Neural cell (in vitro differentiated cells): Measurements from ENCODE around the gene TMEM40. TPM values are rescaled to one million over a fixed set of nuclear protein-coding genes. Genes with fewer than 3 reads are reported as not detected.

Source experiments
- H2AFZ ChIP-seq: fragments of 200-600, 300-800 bp; sonication (generic), shearing (Covaris generic); 2 replicates; pipeline ENCODE4 v1.6.0; 2014; ENCODE audit warnings: low read depth, mild to moderate bottlenecking, antibody characterized with exemption, low read length, moderate library complexity
- H3F3A ChIP-seq: fragments of 200-600 bp; shearing (Covaris generic); 2 replicates; pipeline ENCODE4 v1.6.1; 2016; ENCODE audit warnings: mild to moderate bottlenecking, moderate library complexity, mixed read lengths, antibody characterized with exemption, low read length; ENCODE audit not compliant: insufficient read depth, poor library complexity, severe bottlenecking
- H3K27ac ChIP-seq: fragments of 200-600, 300-800 bp; sonication (generic), shearing (Covaris generic); 2 replicates; pipeline ENCODE4 v1.5.1; 2014; ENCODE audit warnings: mild to moderate bottlenecking, low read length, moderate library complexity
- H3K27me3 ChIP-seq: fragments of 300-800, 200-600 bp; sonication (generic), shearing (Covaris generic); 2 replicates; pipeline ENCODE4 v1.6.0; 2014; ENCODE audit warnings: mild to moderate bottlenecking, low read depth, low read length, moderate library complexity; ENCODE audit not compliant: insufficient read depth
- H3K36me3 ChIP-seq: fragments of 300-800, 200-600 bp; sonication (generic), shearing (Covaris generic); 2 replicates; pipeline ENCODE4 v1.5.1; 2014; ENCODE audit warnings: mild to moderate bottlenecking, antibody characterized with exemption, low read length, moderate library complexity; ENCODE audit not compliant: insufficient read depth
- H3K4me2 ChIP-seq: fragments of 300-800, 200-600 bp; sonication (generic), shearing (Covaris generic); 2 replicates; pipeline ENCODE4 v1.6.0; 2014; ENCODE audit warnings: mild to moderate bottlenecking, low read length
- H3K4me3 ChIP-seq: fragments of 300-800, 200-600 bp; sonication (generic), shearing (Covaris generic); 2 replicates; pipeline ENCODE4 v1.5.1; 2014; ENCODE audit warnings: mild to moderate bottlenecking, low read length, moderate library complexity
- H3K79me2 ChIP-seq: fragments of 200-600 bp; shearing (Covaris generic); replicated peaks from 2 replicates; pipeline ENCODE4 v1.6.0; 2014; ENCODE audit warnings: mild to moderate bottlenecking, low read length, moderate library complexity; ENCODE audit not compliant: insufficient read depth
- H3K9ac ChIP-seq: fragments of 300-800, 200-600 bp; sonication (generic), shearing (Covaris generic); 2 replicates; pipeline ENCODE4 v1.6.1; 2016; ENCODE audit warnings: mild to moderate bottlenecking, low read length, mixed read lengths
- H3K9me2 ChIP-seq: fragments of 200-600 bp; shearing (Covaris generic); 2 replicates; pipeline ENCODE4 v1.6.1; 2016; ENCODE audit warnings: mild to moderate bottlenecking, low read length, mixed read lengths; ENCODE audit not compliant: insufficient read depth
- H3K9me3 ChIP-seq: fragments of 200-600, 300-800 bp; sonication (generic), shearing (Covaris generic); 2 replicates; pipeline ENCODE4 v1.6.1; 2016; ENCODE audit warnings: mild to moderate bottlenecking, mixed run types, low read length, moderate library complexity, mixed read lengths
- H4K20me1 ChIP-seq: fragments of 200-600 bp; shearing (Covaris generic); 2 replicates; pipeline ENCODE4 v1.6.1; 2016; ENCODE audit warnings: mild to moderate bottlenecking, mixed run types; ENCODE audit not compliant: insufficient read depth
- EP300 ChIP-seq: fragments of 450-650 bp; conservative IDR thresholded peaks from 2 replicates; pipeline ENCODE4 v1.6.1; 2014; ENCODE audit warnings: antibody characterized with exemption, mild to moderate bottlenecking, moderate library complexity; ENCODE audit not compliant: poor library complexity, severe bottlenecking
- EZH2 ChIP-seq: fragments of 200-600, 300-800 bp; shearing (Covaris generic), sonication (generic); IDR thresholded peaks from 2 replicates; pipeline ENCODE4 v1.6.1; 2014; ENCODE audit warnings: antibody characterized with exemption, low read length, borderline replicate concordance, mild to moderate bottlenecking; ENCODE audit not compliant: insufficient read depth, poor library complexity, severe bottlenecking
- MXI1 ChIP-seq: fragments of 450-650 bp; conservative IDR thresholded peaks from 2 replicates; pipeline ENCODE4 v1.6.1; 2014; ENCODE audit warnings: antibody characterized with exemption, mild to moderate bottlenecking; ENCODE audit not compliant: poor library complexity, severe bottlenecking
- POLR2AphosphoS5 ChIP-seq: IDR thresholded peaks from 2 replicates; pipeline ENCODE4 v1.6.1; 2012
- RAD21 ChIP-seq: fragments of 450-650 bp; conservative IDR thresholded peaks from 2 replicates; pipeline ENCODE4 v1.6.1; 2014; ENCODE audit warnings: antibody characterized with exemption, mild to moderate bottlenecking, moderate library complexity
- SMC3 ChIP-seq: fragments of 450-650 bp; conservative IDR thresholded peaks from 2 replicates; pipeline ENCODE4 v1.6.1; 2014; ENCODE audit warnings: antibody characterized with exemption, mild to moderate bottlenecking, moderate library complexity; ENCODE audit not compliant: poor library complexity
- TAF1 ChIP-seq: IDR thresholded peaks from 2 replicates; pipeline ENCODE4 v1.6.1; 2012; ENCODE audit warnings: low read depth
- polyA minus RNA-seq: library from RNA; depleted of rRNA, polyadenylated mRNA; stranded (reverse); fragments of >200 nt; gene quantifications from 2 replicates; pipeline ENCODE4 v1.2.3, GENCODE V29; 2014
- polyA plus RNA-seq: library from polyadenylated mRNA; depleted of rRNA; stranded (reverse); fragments of >200 nt; gene quantifications from 2 replicates; pipeline ENCODE4 v1.2.3, GENCODE V29; 2014
- TF ChIP-seq, protein P1 (sequence below): IDR thresholded peaks from 2 replicates; pipeline ENCODE4 v1.6.1; 2012; ENCODE audit warnings: borderline replicate concordance
- TF ChIP-seq, protein P2 (sequence below): fragments of 450-650 bp; IDR thresholded peaks from 2 replicates; pipeline ENCODE4 v1.5.1; 2014; ENCODE audit warnings: antibody characterized with exemption, mild to moderate bottlenecking, moderate library complexity; ENCODE audit not compliant: poor library complexity, severe bottlenecking

TMEM40 gene, protein sequence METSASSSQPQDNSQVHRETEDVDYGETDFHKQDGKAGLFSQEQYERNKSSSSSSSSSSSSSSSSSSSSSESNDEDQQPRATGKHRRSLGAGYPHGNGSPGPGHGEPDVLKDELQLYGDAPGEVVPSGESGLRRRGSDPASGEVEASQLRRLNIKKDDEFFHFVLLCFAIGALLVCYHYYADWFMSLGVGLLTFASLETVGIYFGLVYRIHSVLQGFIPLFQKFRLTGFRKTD
- polyA plus RNA-seq (not detected in 2 replicates), polyA minus RNA-seq (not detected in 2 replicates)

DNA sequence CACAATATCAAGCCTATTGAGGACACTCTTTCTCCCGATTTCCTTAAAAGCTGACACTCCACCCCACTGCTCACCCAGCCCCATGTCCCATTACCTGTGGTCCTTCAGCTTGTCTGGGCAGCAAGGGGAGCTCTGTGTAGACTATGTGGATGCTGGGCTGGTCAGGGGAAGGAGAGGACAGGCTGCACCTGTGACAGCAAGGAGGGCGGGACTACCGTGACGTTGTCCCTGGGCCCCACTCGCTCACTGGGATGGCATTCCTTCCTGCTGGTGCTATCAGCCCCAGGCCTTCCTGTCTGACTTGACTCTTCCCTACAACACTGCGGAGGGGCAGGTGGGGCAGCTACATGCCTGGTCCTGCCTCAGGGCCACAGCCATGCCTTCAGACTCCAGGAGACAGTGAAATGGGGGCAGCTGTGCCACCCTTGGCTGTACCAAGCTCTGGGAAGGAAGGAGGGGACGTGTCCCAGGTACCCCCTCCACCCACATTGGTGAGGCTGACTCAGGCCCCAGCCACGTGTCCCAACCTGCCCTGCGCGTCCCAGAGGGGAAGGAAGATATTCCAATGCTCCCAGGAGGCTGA is at the start of gene TMEM40:
Gene TMEM40 (minus strand): TSS at position 163 of the 583 bp plus-strand sequence. CDS start 9,427 bp downstream, outside the sequence.
- H2AFZ ChIP-seq, result no peak within 1 kb of the TSS
- H3K36me3 ChIP-seq, result no peaks in the 10 kb centered on the region
- no peaks in the 10 kb centered on the region for H3K9me3 ChIP-seq
- no peaks in the 10 kb centered on the region for H3F3A ChIP-seq
- no peaks in the 10 kb centered on the region for H4K20me1 ChIP-seq
- H3K9me2 ChIP-seq, result no peaks in the 10 kb centered on the region
- H3K9ac ChIP-seq, result no peak within 1 kb of the TSS
- H3K4me2 ChIP-seq, result no peak within 1 kb of the TSS
- no peaks in the 10 kb centered on the region for H3K27me3 ChIP-seq
- no peak for TF ChIP-seq SMC3
- no peak for TF ChIP-seq RAD21
- TF ChIP-seq EZH2, result no peak
- TF ChIP-seq POLR2AphosphoS5, result no peak
- TF ChIP-seq EP300, result no peak
- no peak for TF ChIP-seq MXI1
- TF ChIP-seq, protein P1, sequence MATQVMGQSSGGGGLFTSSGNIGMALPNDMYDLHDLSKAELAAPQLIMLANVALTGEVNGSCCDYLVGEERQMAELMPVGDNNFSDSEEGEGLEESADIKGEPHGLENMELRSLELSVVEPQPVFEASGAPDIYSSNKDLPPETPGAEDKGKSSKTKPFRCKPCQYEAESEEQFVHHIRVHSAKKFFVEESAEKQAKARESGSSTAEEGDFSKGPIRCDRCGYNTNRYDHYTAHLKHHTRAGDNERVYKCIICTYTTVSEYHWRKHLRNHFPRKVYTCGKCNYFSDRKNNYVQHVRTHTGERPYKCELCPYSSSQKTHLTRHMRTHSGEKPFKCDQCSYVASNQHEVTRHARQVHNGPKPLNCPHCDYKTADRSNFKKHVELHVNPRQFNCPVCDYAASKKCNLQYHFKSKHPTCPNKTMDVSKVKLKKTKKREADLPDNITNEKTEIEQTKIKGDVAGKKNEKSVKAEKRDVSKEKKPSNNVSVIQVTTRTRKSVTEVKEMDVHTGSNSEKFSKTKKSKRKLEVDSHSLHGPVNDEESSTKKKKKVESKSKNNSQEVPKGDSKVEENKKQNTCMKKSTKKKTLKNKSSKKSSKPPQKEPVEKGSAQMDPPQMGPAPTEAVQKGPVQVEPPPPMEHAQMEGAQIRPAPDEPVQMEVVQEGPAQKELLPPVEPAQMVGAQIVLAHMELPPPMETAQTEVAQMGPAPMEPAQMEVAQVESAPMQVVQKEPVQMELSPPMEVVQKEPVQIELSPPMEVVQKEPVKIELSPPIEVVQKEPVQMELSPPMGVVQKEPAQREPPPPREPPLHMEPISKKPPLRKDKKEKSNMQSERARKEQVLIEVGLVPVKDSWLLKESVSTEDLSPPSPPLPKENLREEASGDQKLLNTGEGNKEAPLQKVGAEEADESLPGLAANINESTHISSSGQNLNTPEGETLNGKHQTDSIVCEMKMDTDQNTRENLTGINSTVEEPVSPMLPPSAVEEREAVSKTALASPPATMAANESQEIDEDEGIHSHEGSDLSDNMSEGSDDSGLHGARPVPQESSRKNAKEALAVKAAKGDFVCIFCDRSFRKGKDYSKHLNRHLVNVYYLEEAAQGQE, result no peak
- TF ChIP-seq, protein P2, sequence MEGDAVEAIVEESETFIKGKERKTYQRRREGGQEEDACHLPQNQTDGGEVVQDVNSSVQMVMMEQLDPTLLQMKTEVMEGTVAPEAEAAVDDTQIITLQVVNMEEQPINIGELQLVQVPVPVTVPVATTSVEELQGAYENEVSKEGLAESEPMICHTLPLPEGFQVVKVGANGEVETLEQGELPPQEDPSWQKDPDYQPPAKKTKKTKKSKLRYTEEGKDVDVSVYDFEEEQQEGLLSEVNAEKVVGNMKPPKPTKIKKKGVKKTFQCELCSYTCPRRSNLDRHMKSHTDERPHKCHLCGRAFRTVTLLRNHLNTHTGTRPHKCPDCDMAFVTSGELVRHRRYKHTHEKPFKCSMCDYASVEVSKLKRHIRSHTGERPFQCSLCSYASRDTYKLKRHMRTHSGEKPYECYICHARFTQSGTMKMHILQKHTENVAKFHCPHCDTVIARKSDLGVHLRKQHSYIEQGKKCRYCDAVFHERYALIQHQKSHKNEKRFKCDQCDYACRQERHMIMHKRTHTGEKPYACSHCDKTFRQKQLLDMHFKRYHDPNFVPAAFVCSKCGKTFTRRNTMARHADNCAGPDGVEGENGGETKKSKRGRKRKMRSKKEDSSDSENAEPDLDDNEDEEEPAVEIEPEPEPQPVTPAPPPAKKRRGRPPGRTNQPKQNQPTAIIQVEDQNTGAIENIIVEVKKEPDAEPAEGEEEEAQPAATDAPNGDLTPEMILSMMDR, result no peak
- TF ChIP-seq TAF1, result no peak
- H3K79me2 ChIP-seq, result no peaks in the 10 kb centered on the region
- no peak within 1 kb of the TSS for H3K27ac ChIP-seq
- no peak within 1 kb of the TSS for H3K4me3 ChIP-seq

DNA sequence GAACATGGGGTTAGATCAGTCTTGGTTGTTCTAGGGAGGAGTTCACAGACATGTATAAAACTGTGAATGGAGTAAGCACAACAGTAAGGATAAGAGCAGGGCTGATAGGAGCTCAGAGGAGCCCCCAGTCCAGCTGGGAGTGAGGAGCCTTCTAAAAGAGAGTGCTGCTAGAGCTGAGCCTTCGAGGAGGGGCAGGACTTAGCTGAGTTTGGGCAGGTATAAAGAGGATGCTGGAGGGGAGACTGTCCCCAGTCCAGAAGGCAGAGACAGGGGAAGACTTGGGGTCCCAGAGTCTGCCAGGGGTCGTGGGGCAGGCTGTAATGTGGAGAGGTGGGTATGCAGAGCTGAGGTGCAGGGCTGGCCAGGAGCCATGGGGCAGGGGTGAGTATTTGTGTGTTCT is 49.5 kb upstream of the TMEM40 start:
- no peak overlapping the region for H3K9ac ChIP-seq
- no peaks in the 10 kb centered on the region for H3K9me2 ChIP-seq
- H3K36me3 ChIP-seq, result no peaks in the 10 kb centered on the region
- no peaks in the 10 kb centered on the region for H4K20me1 ChIP-seq
- no peaks in the 10 kb centered on the region for H3K9me3 ChIP-seq
- H3K27me3 ChIP-seq, result no peaks in the 10 kb centered on the region
- TF ChIP-seq TAF1, result no peak
- H3K27ac ChIP-seq, result no peak overlapping the region
- H2AFZ ChIP-seq, result no peak overlapping the region
- H3K4me2 ChIP-seq, result no peak overlapping the region
- H3K4me3 ChIP-seq, result no peak overlapping the region
- no peaks in the 10 kb centered on the region for H3F3A ChIP-seq
- no peaks in the 10 kb centered on the region for H3K79me2 ChIP-seq
